Measurements from ENCODE around the gene TTC31. TPM values are rescaled to one million over a fixed set of nuclear protein-coding genes. Genes with fewer than 3 reads are reported as not detected.
A peak's percentile ranks its signal among the peaks of the same experiment; 100 is the strongest.

TTC31 gene
- total RNA-seq, 1 donor from 2014 or later, result 16.8 TPM

- Mint-ChIP-seq H3K36me3 (ENCODE audit: low read depth, unreplicated experiment) (peaks cover 34% of the 10 kb centered on the region), H3K4me1 (ENCODE audit: unreplicated experiment) (no peaks in the 10 kb centered on the region), H3K4me3 (ENCODE audit: unreplicated experiment) (no peak overlapping the region), H3K27ac (ENCODE audit: unreplicated experiment) (peak overlapping the region; percentile 19), H3K9me3 (ENCODE audit: unreplicated experiment) (no peaks in the 10 kb centered on the region), H3K27me3 (ENCODE audit: unreplicated experiment) (peaks cover 11% of the 10 kb centered on the region)
- no peak for TF ChIP-seq CTCF (IDR thresholded peaks at IDR 0.05; ENCODE audit: unreplicated experiment)
- DNase-seq (ENCODE audit: low spot score), result no peak
These were observed 6.0 kb downstream of the TTC31 start for GRCh38 chr2:74488643-74489481.

- TF ChIP-seq CTCF (IDR thresholded peaks at IDR 0.05; ENCODE audit: unreplicated experiment), result no peak
- Mint-ChIP-seq H3K36me3 (ENCODE audit: low read depth, unreplicated experiment) (peaks cover 39% of the 10 kb centered on the region), H3K4me1 (ENCODE audit: unreplicated experiment) (no peaks in the 10 kb centered on the region), H3K4me3 (ENCODE audit: unreplicated experiment) (no peak overlapping the region), H3K27ac (ENCODE audit: unreplicated experiment) (no peak overlapping the region), H3K9me3 (ENCODE audit: unreplicated experiment) (no peaks in the 10 kb centered on the region), H3K27me3 (ENCODE audit: unreplicated experiment) (peaks cover 11% of the 10 kb centered on the region)
- DNase-seq (ENCODE audit: low spot score), result no peak
These were observed 7.0 kb downstream of the TTC31 start for GRCh38 chr2:74489906-74490305.

GRCh38 chr2:74491648-74492544, 9.0 kb downstream of the TTC31 start:
- Mint-ChIP-seq H3K9me3 (ENCODE audit: unreplicated experiment) (no peaks in the 10 kb centered on the region), H3K27ac (ENCODE audit: unreplicated experiment) (peak overlapping the region; percentile 10), H3K4me3 (ENCODE audit: unreplicated experiment) (peak overlapping the region; percentile 63), H3K36me3 (ENCODE audit: low read depth, unreplicated experiment) (peaks cover 39% of the 10 kb centered on the region), H3K27me3 (ENCODE audit: unreplicated experiment) (peaks cover 13% of the 10 kb centered on the region), H3K4me1 (ENCODE audit: unreplicated experiment) (no peaks in the 10 kb centered on the region)
- no peak for DNase-seq (ENCODE audit: low spot score)
- TF ChIP-seq CTCF (IDR thresholded peaks at IDR 0.05; ENCODE audit: unreplicated experiment), result no peak

GRCh38 chr2:74493546-74493945, 10.7 kb downstream of the TTC31 start:
- H3K4me1 Mint-ChIP-seq (ENCODE audit: unreplicated experiment), result peaks cover 7% of the 10 kb centered on the region
- peaks cover 39% of the 10 kb centered on the region for H3K36me3 Mint-ChIP-seq (ENCODE audit: low read depth, unreplicated experiment)
- TF ChIP-seq CTCF (IDR thresholded peaks at IDR 0.05; ENCODE audit: unreplicated experiment), result no peak
- no peaks in the 10 kb centered on the region for H3K9me3 Mint-ChIP-seq (ENCODE audit: unreplicated experiment)
- H3K4me3 Mint-ChIP-seq (ENCODE audit: unreplicated experiment), result peak overlapping the region; percentile 39
- no peak overlapping the region for H3K27ac Mint-ChIP-seq (ENCODE audit: unreplicated experiment)
- DNase-seq (ENCODE audit: low spot score), result no peak
- peaks cover 22% of the 10 kb centered on the region for H3K27me3 Mint-ChIP-seq (ENCODE audit: unreplicated experiment)

Measured in endothelial cell (in vitro differentiated cells).